Choroid plexus epithelial cell (primary cell): ENCODE results near the gene SERPINH1.

Experiments used
- DNase-seq: peaks from one replicate; pipeline ENCODE4 v3.0.0-alpha.2; 2010; ENCODE audit warnings: low read depth
- H3K4me3 ChIP-seq: 2 replicates; pipeline ENCODE4 v1.5.1; 2011; ENCODE audit warnings: low read depth, mild to moderate bottlenecking, control low read depth, low read length, moderate library complexity
- TF ChIP-seq, protein P1 (sequence below): conservative IDR thresholded peaks from 2 replicates; pipeline ENCODE4 v1.5.1; 2011; ENCODE audit warnings: low read depth, mild to moderate bottlenecking, control low read depth, inconsistent platforms, low read length, moderate library complexity

The SERPINH1 gene

DNA sequence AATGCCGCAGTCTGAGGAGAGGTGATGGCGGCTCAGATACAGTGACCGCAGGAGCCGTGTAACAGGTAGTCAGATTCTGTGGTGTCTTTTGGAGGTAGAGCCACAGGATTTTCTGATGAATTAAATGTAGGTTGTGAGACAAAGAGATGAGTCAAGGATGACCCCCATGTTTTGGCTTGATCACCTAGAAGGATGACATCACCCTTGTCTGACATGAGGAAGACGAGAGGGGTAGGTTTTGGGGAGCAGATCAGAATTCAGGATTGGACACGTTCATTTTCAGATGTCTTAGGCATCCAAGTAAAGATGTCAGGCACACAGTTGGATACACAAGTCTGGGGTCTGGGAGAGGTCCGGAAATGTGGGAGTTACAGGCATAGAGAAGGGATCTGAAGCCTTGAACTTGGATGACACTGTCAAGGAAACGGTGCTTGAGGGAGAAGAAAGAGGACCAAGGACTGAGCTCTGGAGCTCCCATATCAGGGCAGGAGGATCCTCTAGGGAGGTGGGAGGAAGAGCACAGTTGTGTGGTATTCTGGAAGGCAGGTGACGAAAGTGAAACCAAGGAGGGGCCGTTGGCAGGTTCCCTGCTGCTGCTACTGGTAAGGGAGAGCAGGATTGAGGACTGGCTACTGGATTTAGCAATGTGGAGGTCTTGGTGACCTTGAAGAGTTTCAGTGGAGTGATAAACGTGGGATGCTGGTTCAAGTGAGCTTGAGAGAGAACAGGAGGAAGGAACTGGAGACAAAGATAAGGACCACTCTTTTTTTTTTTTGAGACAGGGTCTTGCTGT, 23.7 kb upstream of the SERPINH1 start:
- TF ChIP-seq, protein P1, sequence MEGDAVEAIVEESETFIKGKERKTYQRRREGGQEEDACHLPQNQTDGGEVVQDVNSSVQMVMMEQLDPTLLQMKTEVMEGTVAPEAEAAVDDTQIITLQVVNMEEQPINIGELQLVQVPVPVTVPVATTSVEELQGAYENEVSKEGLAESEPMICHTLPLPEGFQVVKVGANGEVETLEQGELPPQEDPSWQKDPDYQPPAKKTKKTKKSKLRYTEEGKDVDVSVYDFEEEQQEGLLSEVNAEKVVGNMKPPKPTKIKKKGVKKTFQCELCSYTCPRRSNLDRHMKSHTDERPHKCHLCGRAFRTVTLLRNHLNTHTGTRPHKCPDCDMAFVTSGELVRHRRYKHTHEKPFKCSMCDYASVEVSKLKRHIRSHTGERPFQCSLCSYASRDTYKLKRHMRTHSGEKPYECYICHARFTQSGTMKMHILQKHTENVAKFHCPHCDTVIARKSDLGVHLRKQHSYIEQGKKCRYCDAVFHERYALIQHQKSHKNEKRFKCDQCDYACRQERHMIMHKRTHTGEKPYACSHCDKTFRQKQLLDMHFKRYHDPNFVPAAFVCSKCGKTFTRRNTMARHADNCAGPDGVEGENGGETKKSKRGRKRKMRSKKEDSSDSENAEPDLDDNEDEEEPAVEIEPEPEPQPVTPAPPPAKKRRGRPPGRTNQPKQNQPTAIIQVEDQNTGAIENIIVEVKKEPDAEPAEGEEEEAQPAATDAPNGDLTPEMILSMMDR = no peak
- no peak overlapping the region for H3K4me3 ChIP-seq
- no peak for DNase-seq

GRCh38 chr11:75539459-75540334, 22.4 kb upstream of the SERPINH1 start:
- no peak for DNase-seq
- H3K4me3 ChIP-seq = no peak overlapping the region
- TF ChIP-seq, protein P1 = no peak

DNA sequence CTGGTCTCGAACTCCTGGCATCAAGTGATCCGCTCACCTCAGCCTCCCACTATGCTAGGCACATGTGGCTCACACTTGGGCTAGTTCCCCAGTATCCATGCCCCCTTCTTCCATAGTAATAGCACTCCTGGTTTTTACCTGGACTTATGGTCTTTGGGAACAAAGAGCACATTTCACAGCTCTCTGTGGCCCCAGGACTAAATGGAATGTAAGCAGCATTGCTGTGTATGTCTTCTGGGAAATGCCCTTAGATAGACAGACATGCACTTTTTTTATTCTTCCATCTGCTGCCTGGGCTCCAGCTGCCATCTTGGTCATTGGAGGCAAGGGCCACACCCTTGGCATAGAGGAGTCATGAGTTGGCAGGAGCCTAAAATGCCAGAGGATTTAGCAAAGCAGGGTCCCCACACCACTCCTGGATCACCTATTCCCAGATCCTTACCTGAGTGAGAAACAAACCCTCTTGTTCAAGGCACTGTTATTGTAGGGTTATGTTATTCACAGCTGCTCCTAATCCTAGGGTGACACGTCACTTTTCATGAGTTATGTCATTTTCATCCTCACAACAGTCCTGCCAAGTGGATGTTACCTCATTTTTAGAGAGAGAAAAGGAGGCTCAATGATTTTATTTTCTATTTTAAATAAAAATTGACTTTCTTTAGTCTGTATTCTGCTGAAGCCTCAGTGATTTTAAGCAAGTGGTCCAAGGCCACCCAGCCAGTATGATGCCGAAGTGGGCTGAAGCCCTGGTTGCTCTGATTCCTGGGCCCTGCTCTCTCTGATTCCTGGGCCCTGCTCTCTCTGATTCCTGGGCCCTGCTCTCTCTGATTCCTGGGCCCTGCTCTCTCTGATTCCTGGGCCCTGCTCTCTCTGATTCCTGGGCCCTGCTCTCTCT, 20.6 kb upstream of the SERPINH1 start:
- DNase-seq = no peak
- H3K4me3 ChIP-seq = no peak overlapping the region
- TF ChIP-seq, protein P1 = no peak

GRCh38 chr11:75542088-75542438, 20.0 kb upstream of the SERPINH1 start:
- no peak for DNase-seq
- H3K4me3 ChIP-seq = no peak overlapping the region
- TF ChIP-seq, protein P1 = no peak

GRCh38 chr11:75543806-75544205, 18.2 kb upstream of the SERPINH1 start:
- DNase-seq = no peak
- TF ChIP-seq, protein P1 = no peak
- no peak overlapping the region for H3K4me3 ChIP-seq

DNA sequence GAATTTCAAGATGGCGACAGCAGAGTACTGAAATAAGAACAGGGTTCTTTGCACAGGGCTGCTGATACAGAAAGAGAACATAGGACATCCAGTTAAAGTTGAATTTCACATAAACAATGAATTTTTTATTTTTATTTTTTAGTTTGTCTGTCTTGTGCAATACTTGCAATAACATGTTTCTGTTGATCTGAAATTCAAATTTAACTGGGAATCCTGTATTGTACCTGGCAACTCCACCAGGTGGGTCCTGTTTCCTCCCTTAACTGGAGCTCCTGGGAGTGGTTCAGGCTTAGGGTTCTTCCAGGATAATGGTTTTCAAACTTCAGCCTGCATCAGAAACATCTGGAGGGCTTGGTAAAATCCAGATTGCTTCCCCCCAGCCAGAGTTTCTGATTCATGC, 14.9 kb upstream of the SERPINH1 start:
- no peak for DNase-seq
- TF ChIP-seq, protein P1 = no peak
- H3K4me3 ChIP-seq = no peak overlapping the region
